GM18951 (cell line): Measurements from ENCODE around the gene PXMP4.
A peak's percentile ranks its signal among the peaks of the same experiment; 100 is the strongest.

Experiments used
- POLR2A ChIP-seq: IDR thresholded peaks from 4 replicates; pipeline ENCODE4 v1.6.1; 2011; ENCODE audit warnings: mild to moderate bottlenecking; ENCODE audit not compliant: insufficient read length, insufficient read depth; ENCODE audit errors: extremely low read depth
- in situ Hi-C: fragments of 300-500 bp; cut with MboI; formaldehyde crosslinking; loops from one replicate; pipeline ENCODE4 v1.12.0; 2022; ENCODE audit warnings: low sequenced_read_pairs, mixed read lengths, inconsistent platforms; ENCODE audit not compliant: unreplicated experiment

PXMP4 gene

DNA sequence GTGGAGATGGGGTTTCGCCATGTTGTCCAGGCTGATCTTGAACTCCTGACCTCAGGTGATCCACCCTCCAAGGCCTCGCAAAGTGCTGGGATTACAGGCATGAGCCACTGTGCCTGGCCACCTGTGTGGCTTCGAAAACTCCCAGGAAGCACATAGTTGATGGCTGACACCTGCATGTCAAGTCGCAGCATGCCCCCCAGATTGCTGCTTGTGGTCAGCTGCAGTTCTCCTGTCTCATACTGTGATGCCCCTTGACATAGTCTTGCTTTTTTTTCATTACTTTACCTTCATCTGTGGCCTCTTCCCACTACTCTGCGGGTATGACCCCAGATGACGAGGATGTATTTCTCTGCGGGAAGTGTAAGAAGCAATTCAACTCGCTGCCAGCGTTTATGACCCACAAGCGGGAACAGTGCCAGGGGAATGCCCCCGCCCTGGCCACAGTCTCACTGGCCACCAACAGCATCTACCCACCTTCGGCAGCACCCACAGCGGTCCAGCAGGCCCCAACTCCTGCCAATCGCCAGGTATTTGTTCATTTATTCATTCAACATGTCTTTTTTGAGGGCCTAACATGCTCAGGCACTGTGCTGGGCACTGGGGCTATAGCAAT lies 24.8 kb upstream of the PXMP4 start:
- no peak for TF ChIP-seq POLR2A
- in situ Hi-C loops: no loop called here

GRCh38 chr20:33744181-33744580 lies 24.1 kb upstream of the PXMP4 start:
- TF ChIP-seq POLR2A: no peak
- in situ Hi-C loops: no loop called here

- in situ Hi-C loops: no loop called here
- no peak for TF ChIP-seq POLR2A
These were observed 20.1 kb upstream of the PXMP4 start for GRCh38 chr20:33740189-33740588.

DNA sequence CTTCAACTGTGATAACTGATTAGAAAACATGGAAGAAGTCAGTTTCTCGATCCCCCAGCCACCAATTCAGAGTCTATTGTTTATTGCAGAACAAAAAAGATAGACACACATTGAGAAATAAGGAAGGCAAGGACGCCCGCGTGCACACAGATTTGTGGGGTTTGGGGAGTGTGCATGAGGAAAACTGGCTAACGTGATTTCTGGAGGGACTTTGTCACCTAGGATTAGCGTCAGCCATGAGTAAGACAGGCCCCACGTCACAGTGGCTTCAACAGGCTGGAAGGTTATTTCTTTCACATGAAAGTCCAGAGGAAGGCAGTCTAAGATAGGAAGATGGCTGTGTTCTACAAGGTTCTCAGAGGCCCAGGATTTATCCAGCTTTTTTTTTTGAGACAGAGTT lies 19.4 kb upstream of the PXMP4 start:
- in situ Hi-C loops: no loop called here
- no peak for TF ChIP-seq POLR2A

GRCh38 chr20:33736962-33737361 lies 16.9 kb upstream of the PXMP4 start:
- no peak for TF ChIP-seq POLR2A
- in situ Hi-C loops: no loop called here

- in situ Hi-C loops: no loop called here
- TF ChIP-seq POLR2A: no peak
These were observed 13.8 kb upstream of the PXMP4 start for GRCh38 chr20:33733654-33734576.

DNA sequence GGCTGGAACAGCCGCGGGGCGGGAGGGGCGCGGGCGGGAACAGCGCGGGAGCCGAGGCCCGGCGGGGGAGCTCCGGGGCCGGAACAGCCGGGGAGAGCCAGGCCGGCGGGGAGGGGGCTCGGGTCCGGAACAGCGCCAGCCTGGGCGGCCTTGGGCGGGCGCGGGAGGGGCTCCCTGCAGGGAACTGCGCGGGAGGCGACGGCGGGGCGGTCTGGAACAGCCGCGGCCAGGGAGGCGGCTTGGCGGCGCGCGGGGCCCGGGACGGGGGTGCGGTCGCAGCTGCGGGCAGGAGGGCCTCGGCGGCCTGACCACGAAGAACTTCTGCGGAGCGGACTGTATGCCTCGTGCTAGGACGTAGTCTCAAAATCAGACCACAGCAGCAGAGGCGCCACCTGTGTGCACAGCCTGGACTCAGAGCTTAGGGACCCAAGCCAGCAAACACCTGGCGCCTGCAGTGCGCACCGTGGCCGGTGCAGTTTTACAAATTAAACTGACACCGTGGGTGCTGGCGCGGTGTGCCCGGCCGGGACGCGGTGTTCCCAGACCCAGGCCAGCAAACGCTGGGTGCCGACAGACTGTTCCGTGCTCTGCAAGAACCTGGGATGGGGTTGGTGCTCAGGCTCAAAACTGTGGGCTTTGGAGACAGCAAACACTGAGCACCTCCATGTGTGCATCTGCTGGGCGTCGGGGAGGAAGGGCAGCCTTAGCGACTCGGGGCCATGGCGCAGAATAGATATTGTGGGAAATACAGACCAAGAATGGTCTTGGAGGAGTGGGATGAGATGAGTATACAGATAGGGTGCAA lies 12.3 kb upstream of the PXMP4 start:
- in situ Hi-C loops: no loop called here
- peak; percentile 73 for TF ChIP-seq POLR2A

DNA sequence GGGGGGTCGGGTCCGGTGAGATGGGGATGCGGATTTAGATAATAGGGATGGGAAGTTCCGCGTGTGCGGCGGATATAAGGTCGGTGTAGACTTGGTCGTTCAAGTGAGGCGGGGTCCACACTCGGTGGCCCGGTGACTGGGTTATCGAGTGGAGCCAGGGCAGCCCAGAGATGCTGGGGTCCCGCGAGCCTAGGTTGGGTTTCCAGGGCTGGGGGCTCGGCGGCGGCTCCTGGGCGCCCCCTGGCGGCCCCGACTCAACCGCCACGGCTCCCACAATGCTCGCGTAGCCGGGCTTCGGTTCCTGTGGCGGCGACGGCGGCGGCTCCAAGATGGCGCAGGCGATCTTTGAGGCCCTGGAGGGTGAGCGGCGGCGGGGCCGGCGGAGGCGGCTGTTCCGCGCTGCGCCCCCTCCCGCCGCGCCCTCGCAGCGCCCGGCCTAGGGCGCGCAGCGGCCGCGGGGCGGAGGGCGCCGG lies 11.6 kb upstream of the PXMP4 start, which contains the start of gene ZNF341:
ZNF341 (plus strand) TSS at position 304 of the 473 bp plus-strand sequence; CDS start at position 330, 26 bp downstream.
- in situ Hi-C loops: no loop called here
- TF ChIP-seq POLR2A: no peak

- in situ Hi-C loops: no loop called here
- TF ChIP-seq POLR2A: no peak
These were observed 11.0 kb upstream of the PXMP4 start for GRCh38 chr20:33730946-33731692.

DNA sequence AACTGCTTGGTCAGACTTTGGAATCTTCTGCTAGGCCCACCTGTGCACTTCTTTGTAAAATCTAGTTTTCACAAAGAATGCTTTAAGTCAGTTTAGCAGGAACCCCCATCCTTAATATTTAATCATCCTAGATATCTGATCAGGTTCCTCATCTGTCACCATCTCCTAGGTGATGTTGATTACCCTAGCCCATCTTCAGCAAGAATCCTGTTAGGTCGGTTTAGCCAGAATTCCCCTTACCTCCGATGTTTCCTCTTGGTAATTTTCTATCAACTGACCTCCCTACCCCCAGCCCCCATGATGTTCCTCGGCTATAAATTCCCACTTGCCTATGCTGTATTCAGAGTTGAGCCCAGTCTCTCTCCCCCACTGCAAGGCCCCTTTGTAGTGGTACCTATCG lies 9.0 kb upstream of the PXMP4 start:
- in situ Hi-C loops: no loop called here
- no peak for TF ChIP-seq POLR2A

GRCh38 chr20:33728463-33728862 lies 8.4 kb upstream of the PXMP4 start:
- in situ Hi-C loops: no loop called here
- no peak for TF ChIP-seq POLR2A

DNA sequence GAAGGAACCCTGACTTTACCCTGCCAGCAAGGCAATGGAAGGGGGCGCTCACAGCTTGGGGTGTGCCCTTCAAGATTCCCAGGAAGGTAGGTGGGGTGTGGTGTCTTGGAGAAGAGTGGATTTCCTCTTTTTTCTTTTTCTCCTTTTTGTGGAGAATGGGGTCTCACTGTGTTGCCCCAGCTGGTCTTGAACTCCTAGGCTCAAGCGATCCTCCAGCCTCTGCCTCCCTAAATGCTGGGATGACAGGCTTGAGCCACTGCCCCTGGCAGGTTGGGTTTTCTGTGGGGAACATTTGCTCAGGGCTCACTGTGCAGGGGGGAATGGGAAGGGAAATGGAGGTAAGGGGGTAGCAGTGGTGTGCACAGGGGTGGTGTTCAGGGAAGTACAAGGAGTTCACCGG lies 7.7 kb upstream of the PXMP4 start:
- no peak for TF ChIP-seq POLR2A
- in situ Hi-C loops: no loop called here
